Endodermal cell (in vitro differentiated cells): ENCODE data around the gene CCDC171. TPM values are rescaled to one million over a fixed set of nuclear protein-coding genes. Genes with fewer than 3 reads are reported as not detected.

Experiments used
- DNase-seq: peaks from one replicate; pipeline ENCODE4 v3.0.0-alpha.2; 2017
- H3K27ac ChIP-seq: 2 replicates; pipeline ENCODE4 v1.5.1; 2013; ENCODE audit warnings: mild to moderate bottlenecking, low read depth, low read length, moderate library complexity
- H3K27me3 ChIP-seq: 2 replicates; pipeline ENCODE4 v1.6.1; 2013; ENCODE audit warnings: mild to moderate bottlenecking, low read length, moderate library complexity; ENCODE audit not compliant: insufficient read depth, control insufficient read depth, poor library complexity, severe bottlenecking
- H3K36me3 ChIP-seq: 2 replicates; pipeline ENCODE4 v1.7.0; 2013; ENCODE audit warnings: mild to moderate bottlenecking, low read length, moderate library complexity; ENCODE audit not compliant: control insufficient read depth, insufficient read depth
- H3K4me1 ChIP-seq: one replicate; pipeline ENCODE4 v1.7.0; 2013; ENCODE audit warnings: low read length; ENCODE audit not compliant: control insufficient read depth, insufficient read depth
- H3K4me3 ChIP-seq: 2 replicates; pipeline ENCODE4 v1.5.1; 2013; ENCODE audit warnings: mild to moderate bottlenecking, low read length, moderate library complexity
- H3K9ac ChIP-seq: 2 replicates; pipeline ENCODE4 v1.6.1; 2013; ENCODE audit warnings: mild to moderate bottlenecking, low read length, moderate library complexity; ENCODE audit not compliant: poor library complexity, severe bottlenecking; ENCODE audit errors: extremely low read depth
- H3K9me3 ChIP-seq: 2 replicates; pipeline ENCODE4 v1.6.1; 2013; ENCODE audit warnings: mild to moderate bottlenecking, low read length, moderate library complexity; ENCODE audit not compliant: control insufficient read depth
- H3K27ac Mint-ChIP-seq: 2 replicates; pipeline ENCODE4 v1.8.0; 2020; ENCODE audit warnings: mixed read lengths
- H3K27me3 Mint-ChIP-seq: 2 replicates; pipeline ENCODE4 v1.8.0; 2021; ENCODE audit warnings: mild to moderate bottlenecking, mixed read lengths; ENCODE audit not compliant: insufficient read depth
- H3K36me3 Mint-ChIP-seq: 2 replicates; pipeline ENCODE4 v1.8.0; 2020; ENCODE audit warnings: low read depth, mixed read lengths
- H3K4me1 Mint-ChIP-seq: 2 replicates; pipeline ENCODE4 v1.8.0; 2020; ENCODE audit warnings: mixed read lengths
- H3K4me3 Mint-ChIP-seq: 2 replicates; pipeline ENCODE4 v1.8.0; 2020; ENCODE audit warnings: mild to moderate bottlenecking, moderate library complexity, mixed read lengths
- H3K9me3 Mint-ChIP-seq: 2 replicates; pipeline ENCODE4 v1.8.0; 2020; ENCODE audit warnings: mild to moderate bottlenecking, mixed read lengths
- CTCF ChIP-seq: fragments of 200-600 bp; sonication (generic); conservative IDR thresholded peaks from 2 replicates; pipeline ENCODE4 v1.5.0; 2021; ENCODE audit warnings: antibody characterized with exemption, mild to moderate bottlenecking
- WGBS, 2 experiments: methylation state at CpG; one replicate each; pipeline versions ENCODE4 v1.1.5 to v1.1.7; 2013; ENCODE audit warnings: missing lambda C conversion rate in 2 of 2, mixed read lengths in 1 of 2; ENCODE audit not compliant: insufficient coverage in 1 of 2, insufficient read length in 1 of 2; 5-methylcytosine and 5-hydroxymethylcytosine counted together
- total RNA-seq, 2 donors: library from RNA; stranded (reverse); fragmentation: NEBNext Ultra II Directional in 1 of 2; extraction: Animal tissue kit (Norgen Biotek cat#: 25700) in 1 of 2; gene quantifications; 2 replicates in 1 of 2; 3 replicates in 1 of 2; pipeline ENCODE4 v1.2.1, GENCODE V29; 2021

The CCDC171 gene
- total RNA-seq, 2 donors from 2014 or later: 6.3 to 6.8 TPM

DNA sequence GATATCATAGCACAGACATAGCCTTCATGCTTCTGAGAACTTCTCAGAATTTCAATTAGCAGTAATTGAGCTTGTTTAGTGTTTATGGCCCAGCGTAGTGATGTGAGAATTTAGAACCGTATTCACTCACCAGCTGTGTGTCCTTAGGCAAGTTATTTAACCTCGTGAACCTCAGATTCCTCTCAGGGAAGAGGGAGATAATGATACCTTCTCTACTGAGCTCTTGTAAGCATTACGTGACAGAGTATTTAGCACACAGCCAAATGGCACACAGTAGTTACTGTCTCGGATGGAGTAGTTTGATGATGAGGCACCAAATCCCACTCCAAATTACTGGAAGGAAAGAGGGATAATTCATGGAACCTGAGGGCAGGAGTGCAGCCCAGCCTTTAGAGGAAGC is 429.3 kb downstream of the CCDC171 start:
- H3K27ac ChIP-seq: no peak overlapping the region
- no peak overlapping the region for H3K9ac ChIP-seq
- H3K27me3 ChIP-seq: peaks cover 65% of the 10 kb centered on the region
- Mint-ChIP-seq H3K9me3 (no peaks in the 10 kb centered on the region), H3K27me3 (peaks cover 66% of the 10 kb centered on the region), H3K4me1 (peaks cover 3% of the 10 kb centered on the region), H3K4me3 (no peak overlapping the region), H3K36me3 (no peaks in the 10 kb centered on the region), H3K27ac (no peak overlapping the region)
- H3K4me1 ChIP-seq: peaks cover 3% of the 10 kb centered on the region
- no peaks in the 10 kb centered on the region for H3K9me3 ChIP-seq
- H3K4me3 ChIP-seq: no peak overlapping the region
- TF ChIP-seq CTCF: no peak
- 86 to 90% methylated on average over 5 of the region's 5 CpGs for WGBS, 2 experiments
- H3K36me3 ChIP-seq: no peaks in the 10 kb centered on the region
- DNase-seq: no peak

GRCh38 chr9:15999422-16000339 is 446.8 kb downstream of the CCDC171 start:
- H3K9ac ChIP-seq: no peak overlapping the region
- Mint-ChIP-seq H3K27ac (no peak overlapping the region), H3K9me3 (no peaks in the 10 kb centered on the region), H3K4me1 (peaks cover 13% of the 10 kb centered on the region), H3K4me3 (no peak overlapping the region), H3K36me3 (no peaks in the 10 kb centered on the region), H3K27me3 (peaks cover 10% of the 10 kb centered on the region)
- H3K36me3 ChIP-seq: no peaks in the 10 kb centered on the region
- TF ChIP-seq CTCF: no peak
- H3K9me3 ChIP-seq: no peaks in the 10 kb centered on the region
- peaks cover 5% of the 10 kb centered on the region for H3K4me1 ChIP-seq
- H3K27me3 ChIP-seq: no peaks in the 10 kb centered on the region
- DNase-seq: no peak
- no peak overlapping the region for H3K4me3 ChIP-seq
- no peak overlapping the region for H3K27ac ChIP-seq
- 84 to 94% methylated on average over 4 to 7 of the region's 7 CpGs for WGBS, 2 experiments

DNA sequence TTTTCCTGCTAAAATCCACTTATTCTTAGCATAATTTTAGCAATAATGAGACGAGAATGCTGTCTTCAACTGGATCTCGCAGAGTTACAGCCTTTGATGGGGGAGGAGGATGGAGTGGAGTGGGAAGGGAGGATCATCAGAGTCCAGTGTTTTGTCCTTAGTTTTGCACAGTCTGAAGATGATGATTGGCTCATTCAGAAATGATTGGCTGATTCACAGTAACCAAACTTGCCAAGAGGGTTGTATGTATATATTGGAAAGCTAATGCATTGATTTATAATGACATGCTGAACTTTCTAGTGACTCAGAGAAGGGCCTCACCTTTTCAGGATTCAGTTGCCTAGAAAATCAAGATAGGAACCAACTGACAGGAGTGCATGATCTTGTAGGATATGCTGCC is 448.0 kb downstream of the CCDC171 start:
- peaks cover 13% of the 10 kb centered on the region for H3K4me1 Mint-ChIP-seq
- no peaks in the 10 kb centered on the region for H3K9me3 Mint-ChIP-seq
- Histone ChIP-seq H3K4me1 (peaks cover 5% of the 10 kb centered on the region), H3K9me3 (no peaks in the 10 kb centered on the region), H3K9ac (no peak overlapping the region), H3K4me3 (no peak overlapping the region), H3K36me3 (no peaks in the 10 kb centered on the region), H3K27ac (no peak overlapping the region), H3K27me3 (no peaks in the 10 kb centered on the region)
- no peak overlapping the region for H3K27ac Mint-ChIP-seq
- H3K36me3 Mint-ChIP-seq: no peaks in the 10 kb centered on the region
- H3K4me3 Mint-ChIP-seq: no peak overlapping the region
- peaks cover 10% of the 10 kb centered on the region for H3K27me3 Mint-ChIP-seq
- no peak for TF ChIP-seq CTCF
- WGBS, 2 experiments: 89 to 93% methylated on average over 2 of the region's 2 CpGs
- no peak for DNase-seq
